ENCODE results near the gene S100A4.
"Not testable (repeated sequence)": the region's sequence is repeated elsewhere in the genome, so short reads cannot be mapped to it uniquely, and the experiment has no call there.

The S100A4 gene

DNA sequence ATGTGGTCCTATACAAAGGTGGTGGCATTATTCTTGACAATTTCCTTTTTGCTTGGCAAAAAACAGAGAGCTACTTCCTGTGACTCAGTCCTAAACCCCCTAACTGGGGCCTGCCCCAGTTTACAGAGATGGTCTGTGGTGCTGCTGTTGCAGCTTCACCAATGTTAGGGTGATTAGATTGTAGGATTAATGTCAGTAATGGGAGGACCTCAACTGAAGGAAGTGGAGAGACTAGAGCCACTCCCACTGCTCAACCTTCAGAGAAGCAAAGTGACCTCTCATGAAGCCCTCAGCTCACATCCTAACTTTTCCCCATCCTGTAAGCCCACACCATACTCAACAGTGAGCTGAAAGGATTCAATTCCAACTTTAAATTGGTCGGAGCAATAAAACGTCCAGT is 13.4 kb downstream of the S100A4 start:
- peak; percentile 17 for DNase-seq

DNA sequence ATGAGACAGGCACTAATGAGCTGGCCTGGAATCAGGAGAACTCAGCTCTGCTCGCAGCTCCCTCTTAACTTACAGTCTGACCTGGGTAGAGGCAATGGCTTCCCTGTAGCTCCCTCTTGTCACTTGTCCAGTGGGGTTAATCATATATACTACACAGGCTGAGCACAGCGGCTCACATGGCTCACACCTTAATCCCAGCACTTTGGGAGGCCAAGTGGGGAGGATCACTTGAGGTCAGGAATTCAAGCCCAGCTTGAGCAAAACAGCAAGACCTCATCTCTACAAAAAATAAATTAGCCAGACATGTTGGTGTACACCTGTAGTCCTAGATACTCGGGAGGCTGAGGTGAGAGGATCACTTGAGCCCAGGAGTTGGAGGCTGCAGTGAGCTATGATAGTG is 14.0 kb downstream of the S100A4 start:
- DNase-seq, result no peak

DNA sequence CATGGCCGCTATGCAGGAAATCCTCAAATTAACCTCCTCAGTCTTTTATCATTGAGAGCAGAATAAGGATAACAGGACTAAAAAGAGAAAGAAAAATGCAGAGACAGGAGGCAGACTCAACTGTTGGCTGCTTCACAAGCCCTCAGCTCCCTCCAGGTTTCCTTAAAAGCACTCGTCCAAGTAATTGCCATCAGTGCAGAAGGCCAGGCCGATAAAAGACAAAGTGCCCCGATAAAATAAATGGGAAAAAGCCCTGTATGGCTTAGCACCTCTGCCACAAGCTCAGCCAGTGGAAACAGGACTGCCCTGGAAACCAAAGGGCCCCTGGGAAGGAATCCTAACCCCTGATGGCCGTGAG is 17.9 kb downstream of the S100A4 start:
- DNase-seq, result no peak

DNA sequence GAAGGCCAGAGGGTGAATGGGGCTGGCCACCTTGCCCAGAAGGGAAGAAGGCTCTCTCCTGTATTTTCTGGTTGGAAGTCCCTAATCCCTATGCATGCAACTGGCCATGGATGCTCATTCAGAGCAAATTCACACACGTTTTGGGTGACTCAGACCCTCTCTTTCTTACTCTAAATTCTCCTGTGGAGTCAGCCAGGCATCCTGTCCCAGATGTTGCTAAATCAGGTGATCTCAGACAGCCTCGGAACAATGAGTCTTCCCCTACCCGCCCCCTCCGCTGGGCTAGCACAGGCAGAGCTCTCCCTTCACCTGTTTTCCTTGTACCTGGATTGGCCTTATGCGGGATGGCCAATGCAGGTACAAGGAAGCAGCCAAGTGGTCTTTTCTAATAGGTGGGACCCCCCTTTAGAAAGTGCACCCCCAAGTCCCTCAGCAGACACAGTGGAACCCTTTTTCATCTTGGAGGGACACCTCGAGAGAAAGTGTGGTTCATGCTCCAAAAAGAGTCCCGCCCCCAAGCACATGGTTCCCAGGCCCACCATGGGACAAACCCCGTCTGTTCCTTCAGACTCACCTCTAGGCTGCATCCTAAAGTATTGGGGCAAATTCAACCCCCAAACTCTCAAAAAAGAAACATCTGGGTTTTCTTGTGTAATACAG is 18.5 kb downstream of the S100A4 start:
- DNase-seq, result no peak

DNA sequence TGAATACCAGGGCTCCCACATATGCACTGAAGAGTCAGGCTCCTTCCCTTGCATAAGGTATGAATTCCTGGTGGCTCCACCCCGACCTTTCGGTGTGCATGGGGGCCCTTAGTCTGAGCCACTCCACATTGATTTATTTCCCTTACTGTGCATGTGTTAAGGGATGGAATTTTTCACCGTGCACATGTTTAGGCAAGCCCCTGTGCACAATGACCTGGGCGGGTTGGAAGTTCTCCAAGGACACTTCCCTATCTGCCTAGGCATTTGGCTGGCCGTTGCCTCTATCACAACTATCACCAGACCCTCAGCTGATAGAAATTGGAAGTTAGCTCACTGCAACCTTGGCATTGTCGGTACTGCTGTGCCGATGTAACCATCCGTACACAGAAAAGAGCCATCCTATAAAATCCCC is 19.5 kb downstream of the S100A4 start:
- no peak for DNase-seq

DNA sequence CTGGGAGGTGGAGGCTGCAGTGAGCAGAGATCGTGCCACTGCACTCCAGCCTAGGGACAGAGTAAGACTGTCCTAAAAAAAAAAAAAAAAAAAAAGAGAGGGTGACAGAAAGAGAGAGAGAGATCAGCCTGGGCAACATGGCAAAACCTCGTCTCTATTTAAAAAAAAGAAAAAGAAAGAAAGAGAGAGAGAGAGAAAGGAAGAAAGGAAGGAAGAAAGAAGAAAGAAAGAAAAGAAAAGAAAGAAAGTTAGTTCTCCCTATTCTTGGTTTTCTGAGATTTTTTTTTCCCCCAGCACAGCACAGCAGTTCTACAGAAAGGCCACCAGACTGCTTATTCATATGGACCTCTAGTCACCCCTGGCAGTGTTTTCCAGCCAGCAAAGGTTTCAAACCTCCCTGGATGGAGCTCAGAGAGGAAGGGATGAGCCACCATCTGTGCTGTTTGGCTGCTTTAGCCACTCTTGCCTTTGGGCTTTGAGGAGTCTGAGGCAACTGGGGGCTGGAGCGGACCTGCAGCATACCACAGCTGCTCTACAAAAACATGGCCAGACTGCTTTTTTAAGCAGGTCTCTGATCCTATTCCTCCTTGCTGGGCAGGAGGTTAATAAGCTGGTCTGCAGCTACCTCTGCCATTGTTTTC is 20.4 kb downstream of the S100A4 start:
- DNase-seq, result no peak

DNA sequence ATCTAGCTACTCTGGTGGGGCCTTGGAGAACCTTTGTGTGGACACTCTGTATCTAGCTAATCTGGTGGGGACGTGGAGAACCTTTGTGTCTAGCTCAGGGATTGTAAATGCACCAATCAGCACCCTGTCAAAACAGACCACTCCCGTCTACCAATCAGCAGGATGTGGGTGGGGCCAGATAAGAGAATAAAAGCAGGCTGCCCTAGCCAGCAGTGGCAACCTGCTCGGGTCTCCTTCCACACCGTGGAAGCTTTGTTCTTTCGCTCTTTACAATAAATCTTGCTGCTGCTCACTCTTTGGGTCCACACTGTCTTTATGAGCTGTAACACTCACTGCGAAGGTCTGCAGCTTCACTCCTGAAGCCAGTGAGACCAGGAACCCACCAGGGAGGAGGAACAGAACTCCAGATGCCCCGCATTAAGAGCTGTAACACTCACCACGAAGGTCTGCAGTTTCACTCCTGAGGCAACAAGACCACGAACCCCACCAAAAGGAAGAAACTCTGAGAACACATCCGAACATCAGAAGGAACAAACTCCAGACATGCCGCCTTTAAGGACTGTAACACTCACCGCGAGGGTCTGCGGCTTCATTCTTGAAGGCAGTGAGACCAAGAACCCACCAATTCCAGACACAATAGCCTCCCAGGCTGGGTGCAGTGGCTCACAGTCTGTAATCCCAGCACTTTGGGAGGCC is 23.1 kb downstream of the S100A4 start:
- not testable (repeated sequence) for DNase-seq

DNA sequence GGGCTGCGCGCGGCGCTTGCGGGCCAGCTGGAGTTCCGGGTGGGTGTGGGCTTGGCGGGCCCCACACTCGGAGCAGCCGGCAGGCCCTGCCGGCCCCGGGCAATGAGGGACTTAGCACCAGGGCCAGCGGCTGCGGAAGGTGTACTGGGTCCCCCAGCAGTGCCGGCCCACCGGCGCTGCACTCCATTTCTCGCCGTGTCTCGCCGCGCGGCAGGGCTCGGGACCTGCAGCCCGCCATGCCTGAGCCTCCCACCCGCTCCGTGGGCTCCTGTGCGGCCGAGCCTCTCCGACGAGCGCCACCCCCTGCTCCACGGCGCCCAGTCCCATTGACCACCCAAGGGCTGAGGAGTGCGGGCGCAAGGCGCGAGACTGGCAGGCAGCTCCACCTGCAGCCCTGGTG is 23.8 kb downstream of the S100A4 start:
- DNase-seq, result not testable (repeated sequence)

DNA sequence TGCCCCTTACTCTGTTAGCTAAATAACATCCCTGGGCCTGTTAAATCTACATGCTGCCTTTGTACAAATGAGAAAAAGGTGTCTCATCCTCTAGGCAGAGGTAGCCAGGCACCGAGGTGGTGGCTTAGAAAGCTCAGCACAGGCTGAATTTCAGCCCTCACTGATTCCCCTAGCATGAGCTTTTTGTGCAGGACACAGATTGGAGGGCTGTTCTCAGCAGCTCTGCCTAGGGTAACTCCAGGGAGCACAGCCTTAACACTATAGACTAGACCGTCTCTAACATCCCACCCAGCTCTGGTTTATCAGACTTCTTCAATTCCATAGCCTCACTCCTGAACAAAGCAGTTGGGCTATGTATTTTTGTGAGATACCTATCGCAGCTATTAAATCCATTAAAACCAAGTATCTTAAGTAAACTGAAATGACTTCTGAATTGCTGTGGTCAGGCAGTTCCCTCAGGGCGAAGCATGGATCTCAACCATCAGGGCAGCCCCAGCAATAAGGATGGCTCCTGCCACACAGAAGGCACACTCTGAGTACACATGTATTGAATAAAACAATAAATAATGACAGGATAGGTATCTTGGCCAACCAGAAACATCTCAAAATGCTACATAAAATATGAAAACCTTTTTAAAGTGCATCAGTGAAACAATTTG is 24.7 kb downstream of the S100A4 start:
- no peak for DNase-seq

DNA sequence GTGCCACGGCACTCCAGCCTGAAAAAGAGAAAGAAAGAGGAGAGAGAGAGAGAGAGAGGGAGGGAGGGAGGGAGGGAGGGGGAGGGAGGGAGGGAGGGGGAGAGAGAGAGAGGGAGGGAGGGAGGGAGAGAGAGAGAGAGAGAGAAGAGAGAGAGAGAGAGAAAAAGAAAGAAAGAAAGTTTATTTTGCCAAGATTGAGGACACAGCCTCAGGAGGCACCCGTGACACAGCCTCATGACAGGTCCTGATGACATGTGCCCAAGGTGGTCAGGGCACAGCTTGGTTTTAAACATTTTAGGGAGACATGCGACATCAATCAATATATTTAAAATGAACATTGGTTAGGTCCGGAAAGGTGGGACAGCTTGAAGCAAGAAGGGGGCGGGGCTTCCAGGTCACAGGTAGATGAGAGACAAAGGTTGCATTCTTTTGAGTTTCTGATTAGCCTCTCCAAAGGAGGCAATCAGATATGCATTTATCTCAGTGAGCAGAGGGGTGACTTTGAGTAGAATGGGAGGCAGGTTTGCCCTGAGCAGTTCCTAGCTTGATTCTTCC is 25.4 kb downstream of the S100A4 start:
- DNase-seq, result not testable (repeated sequence)

DNA sequence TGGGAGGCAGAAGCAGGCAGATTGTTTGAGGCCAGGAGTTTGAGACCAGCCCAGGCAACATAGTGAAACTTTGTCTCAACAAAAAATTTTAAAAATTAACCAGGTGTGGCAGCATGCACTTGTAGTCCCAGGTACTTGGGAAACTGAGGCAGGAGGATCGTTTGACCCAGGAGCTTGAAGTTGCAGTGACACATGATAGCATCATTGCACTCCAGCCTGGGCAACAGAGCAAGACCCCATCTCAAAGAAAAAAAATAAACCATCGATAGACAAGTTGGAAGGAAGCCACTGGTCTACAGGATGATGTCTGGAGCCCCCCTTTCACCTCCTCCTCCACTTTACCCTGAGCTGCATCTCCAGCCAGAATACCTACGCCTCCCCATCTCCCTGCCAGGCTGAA is 26.4 kb downstream of the S100A4 start:
- DNase-seq, result no peak

DNA sequence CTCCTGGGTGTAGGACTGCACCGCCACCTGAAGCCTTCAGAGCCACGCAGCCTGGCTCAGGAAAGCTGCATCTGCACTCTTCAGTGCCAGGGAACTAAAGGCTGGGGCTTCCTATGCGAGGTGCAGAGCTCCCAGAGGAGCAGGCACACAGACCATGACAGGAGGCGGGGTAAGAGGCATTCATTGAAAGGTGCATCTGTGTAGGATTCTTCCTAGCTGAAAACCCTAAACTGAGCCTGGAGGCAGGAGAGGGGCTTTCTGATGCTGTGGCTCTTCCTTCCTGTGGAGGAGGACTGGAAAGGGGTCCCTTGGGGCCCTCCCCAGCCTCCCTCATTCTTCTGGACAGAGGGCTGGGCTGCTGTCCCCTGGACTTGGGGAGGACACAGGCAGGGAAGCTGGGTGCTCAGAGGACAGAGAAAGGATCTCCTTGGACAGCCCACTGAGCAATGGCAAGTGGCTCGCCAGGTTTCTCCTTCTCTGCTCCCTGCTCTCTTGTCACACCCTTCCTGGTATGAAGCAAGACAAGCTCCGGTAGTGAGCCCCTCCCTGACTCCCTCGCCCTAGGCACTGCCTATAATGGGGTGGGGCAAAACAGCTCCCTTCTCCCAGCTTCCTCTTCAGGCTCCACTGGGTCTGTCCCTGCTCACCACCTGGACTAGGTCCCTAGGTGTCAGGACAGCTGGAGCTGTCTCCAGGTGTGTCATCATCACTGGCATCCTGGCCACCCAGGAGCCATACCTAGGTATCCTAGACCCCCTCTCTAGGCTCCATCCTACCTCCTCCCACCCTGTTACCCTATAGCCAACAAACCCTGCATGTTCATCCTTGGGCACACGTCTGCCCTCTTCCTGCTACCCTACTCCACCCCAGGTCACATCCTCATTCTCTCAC is 29.9 kb downstream of the S100A4 start:
- no peak for DNase-seq

DNA sequence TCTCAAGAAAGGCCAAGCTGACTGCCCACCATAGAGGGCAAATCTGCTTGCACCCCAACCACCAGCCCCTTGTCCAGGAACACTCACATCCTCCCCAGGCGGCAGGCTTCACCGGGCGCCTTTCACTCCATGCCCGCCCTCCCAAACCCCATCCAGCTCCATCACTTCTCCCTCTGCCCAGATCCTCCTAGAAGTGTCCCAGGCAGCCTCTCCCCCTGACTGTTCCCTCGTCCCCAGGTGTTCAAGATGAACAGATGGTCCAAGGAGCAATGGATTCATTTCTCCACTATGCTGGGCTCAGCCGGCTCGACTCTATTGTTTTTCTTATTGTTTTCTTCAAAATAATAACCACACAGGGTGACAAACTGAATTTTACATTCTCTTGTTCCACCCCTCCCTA is 31.9 kb downstream of the S100A4 start:
- DNase-seq, result no peak

DNA sequence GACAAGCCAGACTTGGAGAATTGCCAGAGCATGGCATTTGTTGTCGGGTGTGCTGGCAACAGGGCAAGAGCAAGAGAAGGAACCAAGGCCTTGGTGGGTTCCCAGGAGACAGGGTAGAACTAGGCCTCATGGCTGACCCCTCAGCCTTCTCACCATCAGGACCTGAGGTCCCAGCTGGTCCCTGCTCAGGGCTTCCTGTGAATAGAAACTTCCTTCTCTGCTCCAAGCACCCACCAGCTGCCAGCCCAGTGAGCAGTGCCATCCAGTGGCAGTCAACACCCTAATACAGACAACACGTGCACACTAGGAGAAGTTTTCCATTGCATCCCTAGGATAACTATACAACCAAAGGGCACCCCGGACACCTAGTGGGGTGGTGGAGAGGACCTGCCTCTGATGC is 32.6 kb downstream of the S100A4 start:
- no peak for DNase-seq

DNA sequence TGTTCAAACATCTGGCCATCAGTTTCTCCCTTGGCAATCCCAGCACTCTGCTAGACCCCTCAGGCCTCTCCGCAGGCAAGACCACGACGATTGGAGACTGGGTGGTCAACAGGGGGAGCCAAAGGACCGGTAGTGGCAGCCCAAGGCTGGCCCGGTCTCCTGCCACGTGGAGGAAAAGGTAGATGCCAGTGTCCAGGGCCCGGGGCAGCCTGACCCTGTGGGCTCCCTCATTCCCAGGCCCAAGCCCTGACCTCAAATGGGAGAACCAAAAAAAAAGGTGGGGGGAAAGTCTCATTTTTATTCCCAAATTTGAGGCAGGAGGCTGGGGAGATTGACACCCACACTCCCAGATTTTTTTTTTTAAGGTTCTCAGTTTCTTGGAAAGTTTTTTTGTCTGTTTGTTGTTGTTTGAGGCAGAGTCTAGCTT is 34.6 kb downstream of the S100A4 start:
- peak; percentile 73 for DNase-seq

DNA sequence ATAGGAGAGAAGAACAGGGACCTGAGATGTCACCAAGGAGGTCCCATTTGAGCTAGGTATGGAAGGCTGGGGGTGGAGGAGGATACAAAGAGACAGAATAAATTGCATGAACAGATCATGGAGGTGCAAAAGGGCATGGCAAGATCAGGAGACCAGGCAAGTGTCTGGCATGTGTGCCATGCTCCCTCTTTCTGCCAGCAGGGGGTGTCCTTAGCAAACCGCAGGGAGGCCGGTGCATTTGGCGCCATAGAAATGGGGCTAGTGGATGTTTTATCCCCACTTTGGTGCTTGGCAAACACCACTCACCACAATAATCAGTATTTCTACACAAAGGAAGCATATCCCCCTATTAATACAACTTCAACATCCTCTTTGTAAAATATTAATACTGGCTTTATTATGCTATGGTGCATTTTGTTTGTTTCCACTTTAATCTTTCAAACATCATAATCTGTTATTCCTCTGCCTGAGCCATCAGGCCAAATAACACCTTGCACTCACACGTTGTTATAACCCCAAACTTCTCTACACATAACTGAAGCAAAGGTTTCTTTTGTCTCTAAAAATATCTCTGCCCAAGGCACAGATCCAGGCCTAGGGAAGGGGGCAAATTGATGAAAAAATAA is 35.8 kb downstream of the S100A4 start:
- DNase-seq, result peak; percentile 52

DNA sequence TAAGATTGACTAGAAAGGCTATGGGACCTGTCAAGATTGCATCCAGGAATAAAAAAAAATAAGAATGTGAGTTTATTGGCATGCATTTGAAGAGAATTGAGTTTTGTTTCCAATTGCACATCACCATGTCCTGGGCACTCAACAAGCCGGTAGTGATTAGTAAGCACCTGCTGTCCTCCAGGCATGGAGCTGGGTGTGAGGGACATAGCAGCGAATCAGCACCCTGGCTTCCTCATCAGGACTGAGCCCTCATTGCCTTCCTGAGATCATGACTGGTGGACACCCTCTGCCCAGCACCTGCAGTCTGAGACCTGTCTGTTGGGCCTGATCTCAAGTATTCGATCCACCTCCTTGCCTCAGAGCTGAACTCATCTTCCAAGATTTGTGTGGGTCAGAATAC is 36.6 kb downstream of the S100A4 start:
- no peak for DNase-seq

DNA sequence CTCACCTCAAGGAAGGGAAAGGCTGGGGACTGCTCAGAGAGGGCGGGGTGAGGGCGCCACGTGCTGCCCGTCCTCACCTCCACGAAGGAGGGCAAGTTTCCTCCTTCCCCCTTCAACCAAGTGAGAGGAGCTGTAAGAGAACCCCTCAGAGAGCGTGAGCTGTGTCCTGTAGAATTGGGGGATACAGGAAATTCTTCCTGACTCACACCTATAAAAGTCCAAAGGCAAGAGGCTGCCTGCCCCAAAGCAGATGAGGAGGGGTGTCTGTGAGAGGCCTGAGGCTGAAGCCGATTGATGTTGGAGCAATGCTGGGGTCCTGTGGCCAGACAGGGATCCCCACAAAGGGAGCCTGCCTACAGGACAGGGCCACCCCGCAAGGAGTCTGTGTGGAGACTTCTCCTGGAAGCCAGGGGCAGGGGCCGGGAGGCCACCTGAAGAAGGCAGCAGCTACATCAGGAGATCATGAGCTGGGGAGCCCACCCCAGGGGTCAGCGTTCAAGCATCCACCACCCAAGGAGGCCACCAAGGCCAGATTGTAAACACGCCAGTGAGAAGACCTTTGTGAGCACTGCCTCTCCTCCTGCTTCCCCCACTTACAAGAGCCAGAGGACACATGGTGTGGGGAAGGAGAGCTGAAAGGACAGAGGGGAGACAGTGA is 37.6 kb downstream of the S100A4 start:
- no peak for DNase-seq

DNA sequence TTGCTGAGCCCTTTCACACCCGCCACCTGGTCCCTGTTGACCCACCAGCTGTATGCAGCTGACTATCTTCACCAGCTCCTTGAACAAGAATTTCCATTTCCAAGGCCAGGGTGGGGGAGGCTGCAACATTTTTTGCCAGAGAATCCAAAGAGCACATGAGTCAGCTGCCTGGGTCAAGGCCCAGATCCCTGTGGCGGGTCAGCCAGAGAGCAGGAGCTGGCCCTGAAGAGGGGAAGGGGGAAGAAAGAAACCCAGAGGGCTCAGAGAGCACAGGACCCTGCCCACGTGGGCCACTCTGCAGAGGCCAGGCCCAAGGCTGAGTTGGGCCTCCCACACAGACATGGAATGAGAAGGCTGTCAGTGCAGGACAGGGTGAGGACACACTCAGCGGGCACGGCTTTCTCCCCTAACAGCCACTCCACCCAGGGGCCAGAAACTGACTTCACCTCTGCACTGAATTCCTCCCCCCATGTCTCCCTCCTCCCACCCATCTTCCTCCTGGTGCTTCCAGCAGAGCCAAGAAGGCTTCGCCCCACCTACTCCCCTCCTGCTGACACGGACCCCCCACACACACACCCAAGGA is 38.7 kb downstream of the S100A4 start:
- no peak for DNase-seq

DNA sequence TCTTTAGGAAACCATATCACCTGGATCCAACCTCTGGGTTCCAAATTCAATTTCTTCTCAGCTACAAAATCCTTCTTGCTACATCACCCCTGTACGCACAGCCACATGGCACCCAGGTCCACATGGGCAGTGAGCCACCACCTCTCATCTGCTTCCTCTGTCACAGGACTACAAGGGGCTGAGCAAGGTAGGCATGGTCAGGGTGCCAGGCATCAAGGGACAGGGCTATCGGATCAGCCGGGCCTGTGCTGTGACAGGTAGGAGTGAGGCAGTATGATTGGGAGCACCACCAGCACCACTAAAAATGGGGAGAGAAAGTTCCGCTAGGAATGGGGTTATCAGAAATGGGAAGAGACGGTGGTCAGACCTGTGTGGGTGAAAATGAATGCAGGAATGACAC is 39.2 kb downstream of the S100A4 start:
- no peak for DNase-seq

DNA sequence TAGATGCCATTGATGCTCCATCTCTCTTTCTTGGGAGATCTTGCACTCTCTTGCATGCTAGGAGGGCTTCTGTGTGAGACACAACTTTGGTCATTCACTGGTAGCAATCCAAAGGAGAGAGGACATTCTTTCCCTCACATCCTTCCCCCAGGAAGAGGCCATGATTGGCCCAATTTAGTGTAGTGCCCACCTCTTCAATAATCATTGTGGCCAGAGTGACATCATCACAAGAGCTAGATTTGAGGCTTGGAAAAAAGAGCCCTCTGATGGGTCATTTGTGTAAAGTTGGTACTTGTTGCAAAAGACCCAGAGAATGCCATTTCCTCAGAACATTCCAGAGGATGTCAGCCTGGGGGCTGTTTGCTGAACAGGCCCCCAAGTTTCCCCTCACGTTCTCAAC is 40.0 kb downstream of the S100A4 start:
- DNase-seq, result no peak

Data from T-helper 9 cell (primary cell).